GM12892 (cell line): ENCODE measurements around the gene MYO1E.

Experiments used
- POLR2A ChIP-seq: IDR thresholded peaks from 2 replicates; pipeline ENCODE4 v1.6.1; 2011; ENCODE audit warnings: low read depth, low read length, control low read depth
- TAF1 ChIP-seq: IDR thresholded peaks from 2 replicates; pipeline ENCODE4 v1.6.1; 2011; ENCODE audit warnings: low read depth, mild to moderate bottlenecking, control low read depth, low read length, borderline replicate concordance

DNA sequence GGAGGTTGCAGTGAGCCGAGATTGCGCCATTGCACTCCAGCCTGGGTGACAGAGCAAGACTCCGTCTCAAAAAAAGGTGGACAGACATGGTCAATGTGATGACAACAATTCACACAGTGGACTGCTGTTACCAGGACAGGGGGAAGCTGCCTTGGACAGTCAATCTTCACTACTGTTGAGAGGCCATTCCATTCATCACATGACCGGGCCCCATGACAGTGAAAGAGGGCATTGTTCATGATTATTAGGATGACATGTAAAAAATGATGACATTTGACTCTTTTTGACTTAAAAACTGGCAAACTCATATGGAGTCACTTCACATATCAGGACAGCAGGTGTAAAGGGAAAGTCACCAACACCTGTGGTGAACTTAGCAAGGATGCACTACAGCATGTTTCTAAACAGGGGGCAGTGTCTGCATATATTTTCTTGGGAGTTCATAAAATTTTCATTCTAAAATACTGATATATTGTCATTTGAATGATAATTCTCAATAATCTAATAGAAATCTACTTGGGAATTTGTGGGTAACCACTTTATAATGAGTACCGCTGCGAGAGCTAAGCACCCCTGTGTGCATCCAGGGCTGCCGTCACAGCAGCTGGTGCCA lies 200.3 kb downstream of the MYO1E start:
- TF ChIP-seq TAF1 (no peak), POLR2A (no peak)
